ENCODE data around the gene HLA-DOA. TPM values are rescaled to one million over a fixed set of nuclear protein-coding genes. Genes with fewer than 3 reads are reported as not detected.

Gene HLA-DOA
- total and polyA plus RNA-seq, 2 of the 8 experiments (the other 6 are each of a cell fraction or from before 2014, with no cell fraction given) = 23.7 to 89.0 TPM

GRCh38 chr6:33017018-33017417, 7.6 kb upstream of the HLA-DOA start:
- POLR2A ChIA-PET (ENCODE audit: partially characterized antibody) = interaction anchor here (0.6 to 1.3 kb wide), 2 partner anchors 63 to 67 kb away, joined by 3 to 4 read pairs; no protein-coding TSS in a partner anchor
- no peak overlapping the region for H3K27ac ChIP-seq (ENCODE audit: low read depth, low read length)
- H3K79me1 ChIP-seq (ENCODE audit: low read depth, low read length) = no peaks in the 10 kb centered on the region
- H3K23ac ChIP-seq (ENCODE audit: insufficient read length) = no peak overlapping the region
- H2AK5ac ChIP-seq (ENCODE audit: low read depth, low read length) = no peak overlapping the region
- H3K4me3 ChIP-seq (ENCODE audit: extremely low read depth in 1 of 4, insufficient read depth in 2 of 4, low read depth in 3 of 4, low read length in 4 of 4) = no peak overlapping the region
- no peak overlapping the region for H3K18ac ChIP-seq (ENCODE audit: extremely low read depth, low read length)
- H4K91ac ChIP-seq (replicated peaks; ENCODE audit: insufficient read length, low read length) = no peak overlapping the region
- no peaks in the 10 kb centered on the region for H3K36me3 ChIP-seq (ENCODE audit: control insufficient read depth in 2 of 4, insufficient read depth in 4 of 4, low read length in 3 of 4)
- CTCF ChIA-PET (ENCODE audit: partially characterized antibody) = interaction anchor here (1.0 to 8.2 kb wide), 6 partner anchors 66 to 156 kb away, joined by 4 to 118 read pairs (median 24); no protein-coding TSS in a partner anchor
- H3K4me1 ChIP-seq (replicated peaks in 1 of 4; ENCODE audit: control insufficient read depth in 3 of 4, insufficient read depth in 4 of 4, low read length in 3 of 4) = peaks cover 0 to 4% (median 1%) of the 10 kb centered on the region in 4 experiments; a peak in 2 of 7 replicates
- H3K14ac ChIP-seq (ENCODE audit: insufficient read length) = no peak overlapping the region
- no peak overlapping the region for H4K8ac ChIP-seq (ENCODE audit: extremely low read depth, insufficient read depth, low read length)
- no peak overlapping the region for H2BK12ac ChIP-seq (ENCODE audit: low read depth, low read length)
- H3K4me2 ChIP-seq (ENCODE audit: insufficient read depth in 1 of 2, low read depth in 2 of 2, low read length in 2 of 2) = no peak overlapping the region
- no peak for DNase-seq (ENCODE audit: low read depth in 1 of 2, low spot score in 2 of 2)
- H3K4ac ChIP-seq (replicated peaks; ENCODE audit: insufficient read length, low read depth, low read length) = no peak overlapping the region
- no peaks in the 10 kb centered on the region for H4K20me1 ChIP-seq (replicated peaks in 1 of 2; ENCODE audit: control insufficient read depth in 1 of 2, insufficient read depth in 2 of 2, low read length in 2 of 2)
- no peaks in the 10 kb centered on the region for H3K23me2 ChIP-seq (ENCODE audit: low read depth, low read length)
- H3K9ac ChIP-seq (replicated peaks in 1 of 4; ENCODE audit: extremely low read depth in 1 of 4, low read depth in 3 of 4, low read length in 3 of 4) = no peak overlapping the region
- no peak overlapping the region for H2BK15ac ChIP-seq (ENCODE audit: low read length)
- H3K56ac ChIP-seq (replicated peaks; ENCODE audit: insufficient read length, low read depth, low read length) = no peak overlapping the region
- no peak overlapping the region for H2BK20ac ChIP-seq (ENCODE audit: low read length)
- no peak overlapping the region for H4K5ac ChIP-seq (ENCODE audit: insufficient read length, low read depth, low read length)
- H2BK120ac ChIP-seq (replicated peaks; ENCODE audit: low read depth, low read length) = no peak overlapping the region
- H3K79me2 ChIP-seq (ENCODE audit: control insufficient read depth in 1 of 2, insufficient read depth in 2 of 2, low read length in 2 of 2) = no peaks in the 10 kb centered on the region
- H3K27me3 ChIP-seq (replicated peaks in 1 of 4; ENCODE audit: control insufficient read depth in 3 of 4, extremely low read depth in 1 of 4, insufficient read depth in 3 of 4, low read length in 3 of 4) = no peaks in the 10 kb centered on the region
- no peak for FAIRE-seq
- H2BK5ac ChIP-seq (ENCODE audit: low read depth, low read length) = no peak overlapping the region
- H3K9me3 ChIP-seq (ENCODE audit: insufficient read depth in 2 of 2, low read depth in 1 of 2, low read length in 1 of 2) = no peaks in the 10 kb centered on the region
- H2AFZ ChIP-seq (ENCODE audit: low read length) = no peak overlapping the region
- WGBS, 2 experiments (ENCODE audit: extremely low coverage in 1 of 2, insufficient coverage in 1 of 2, insufficient read length in 1 of 2, insufficient replicate concordance in 2 of 2, low coverage in 1 of 2, low lambda C conversion rate in 2 of 2, missing lambda C conversion rate in 1 of 2) = 85% methylated on average over 4 of the region's 4 CpGs; no CpG with 5 or more reads in 1 of the 2 experiments
- no peak for TF ChIP-seq RAD21 (IDR thresholded peaks at IDR 0.05 in 1 of 2, conservative IDR thresholded peaks at IDR 0.05 in 1 of 2; ENCODE audit: low read depth in 2 of 2, low read length in 2 of 2)
- TF ChIP-seq, protein P1, sequence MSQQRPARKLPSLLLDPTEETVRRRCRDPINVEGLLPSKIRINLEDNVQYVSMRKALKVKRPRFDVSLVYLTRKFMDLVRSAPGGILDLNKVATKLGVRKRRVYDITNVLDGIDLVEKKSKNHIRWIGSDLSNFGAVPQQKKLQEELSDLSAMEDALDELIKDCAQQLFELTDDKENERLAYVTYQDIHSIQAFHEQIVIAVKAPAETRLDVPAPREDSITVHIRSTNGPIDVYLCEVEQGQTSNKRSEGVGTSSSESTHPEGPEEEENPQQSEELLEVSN (IDR thresholded peaks at IDR 0.05) = no peak
- no peak for TF ChIP-seq EP300 (IDR thresholded peaks at IDR 0.05; ENCODE audit: borderline replicate concordance in 1 of 2, low read depth in 2 of 2, low read length in 2 of 2)
- no peak for TF ChIP-seq SIN3A (conservative IDR thresholded peaks at IDR 0.05 in 1 of 2, IDR thresholded peaks at IDR 0.05 in 1 of 2; ENCODE audit: low read depth in 1 of 2, low read length in 2 of 2)
- TF ChIP-seq ATF3 (IDR thresholded peaks at IDR 0.05; ENCODE audit: insufficient read depth, low read depth, low read length) = no peak
- no peak for TF ChIP-seq USF2 (IDR thresholded peaks at IDR 0.05; ENCODE audit: low read length)
- no peak for TF ChIP-seq TAF1 (IDR thresholded peaks at IDR 0.05; ENCODE audit: low read depth, low read length)
- no peak for TF ChIP-seq HDAC2 (IDR thresholded peaks at IDR 0.05; ENCODE audit: borderline replicate concordance in 1 of 2, low read depth in 2 of 2, low read length in 2 of 2)
- no peak for TF ChIP-seq EGR1 (IDR thresholded peaks at IDR 0.05; ENCODE audit: borderline replicate concordance, low read depth, low read length)

Measured in H1 (cell line).